ENCODE data around the gene EVI2B.
"Not testable (repeated sequence)": the region's sequence is repeated elsewhere in the genome, so short reads cannot be mapped to it uniquely, and the experiment has no call there.

Gene EVI2B

DNA sequence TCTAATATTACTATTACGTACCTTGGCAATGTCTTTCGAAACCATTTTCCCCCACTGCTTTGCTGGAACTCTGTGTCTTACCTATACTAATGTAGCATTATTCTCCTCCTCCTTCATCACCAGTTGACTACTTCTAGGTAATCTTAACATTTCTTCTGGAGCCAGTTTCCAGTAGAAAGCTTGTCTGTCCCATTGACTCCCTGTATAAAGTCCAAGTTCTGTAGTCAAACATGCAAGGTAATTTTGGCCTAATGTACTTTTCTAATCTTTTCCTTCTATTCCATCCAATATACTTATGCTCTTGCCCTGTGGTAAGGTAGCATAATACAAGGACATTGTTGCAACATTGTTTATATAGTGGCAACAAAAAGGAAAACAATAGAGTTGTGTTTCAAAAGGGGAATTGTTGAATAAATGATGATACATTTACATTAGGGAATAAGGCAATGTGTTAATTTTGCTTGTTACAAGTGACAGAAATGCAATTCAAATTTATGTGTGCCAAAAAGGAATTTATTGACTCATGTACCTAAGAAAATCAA, 44.7 kb downstream of the EVI2B start:
- no peak for DNase-seq

DNA sequence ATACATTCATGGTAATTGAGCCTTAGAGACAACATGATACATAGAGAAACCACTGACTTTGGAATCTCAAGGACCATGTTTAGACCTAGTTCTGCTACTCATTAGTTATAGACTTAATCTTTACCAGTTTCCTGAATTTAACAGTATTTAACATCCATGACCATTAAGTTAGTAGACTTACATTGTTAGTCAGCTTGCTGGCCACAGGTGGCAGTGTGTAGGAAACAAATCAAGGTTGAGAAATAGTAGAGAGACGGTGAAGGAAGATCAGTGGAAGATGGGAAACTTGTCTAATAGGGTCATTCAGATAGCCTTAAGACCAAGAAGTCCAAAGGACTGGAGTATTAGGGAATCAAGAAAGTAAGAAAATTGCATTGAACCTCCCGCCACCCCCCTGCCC, 47.8 kb downstream of the EVI2B start:
- no peak for DNase-seq

DNA sequence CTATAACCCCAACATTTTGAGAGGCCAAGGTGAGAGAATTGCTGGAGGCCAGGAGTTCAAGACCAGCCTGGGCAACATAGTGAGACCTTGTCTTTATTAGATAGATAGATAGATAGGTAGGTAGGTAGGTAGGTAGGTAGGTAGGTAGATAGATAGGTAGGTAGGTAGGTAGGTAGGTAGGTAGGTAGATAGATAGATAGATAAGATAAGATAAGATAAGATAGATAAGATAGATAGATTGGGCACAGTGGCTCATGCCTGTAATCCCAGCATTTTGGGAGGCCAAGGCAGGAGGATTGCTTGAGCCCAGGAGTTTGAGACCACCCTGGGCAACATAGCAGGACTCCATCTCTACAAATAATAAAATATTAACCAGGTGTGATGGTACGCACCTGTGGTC, 50.9 kb downstream of the EVI2B start:
- not testable (repeated sequence) for DNase-seq

DNA sequence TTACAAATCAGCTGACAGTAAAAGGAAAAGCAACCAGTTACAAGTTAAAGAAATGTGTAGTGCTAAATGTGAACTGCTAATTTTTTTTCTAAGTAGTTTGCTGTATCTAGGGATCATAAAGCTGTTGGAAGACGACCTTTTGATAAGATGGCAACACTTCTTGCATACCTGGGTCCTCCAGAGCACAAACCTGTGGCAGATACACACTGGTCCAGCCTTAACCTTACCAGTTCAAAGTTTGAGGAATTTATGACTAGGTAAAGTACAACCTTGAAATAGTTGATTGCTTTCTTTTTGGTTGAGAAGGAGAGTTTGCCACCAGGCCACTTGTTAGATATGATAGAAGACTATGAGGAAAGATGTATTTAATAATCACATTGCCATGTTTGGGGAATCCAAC, 52.3 kb downstream of the EVI2B start:
- no peak for DNase-seq

DNA sequence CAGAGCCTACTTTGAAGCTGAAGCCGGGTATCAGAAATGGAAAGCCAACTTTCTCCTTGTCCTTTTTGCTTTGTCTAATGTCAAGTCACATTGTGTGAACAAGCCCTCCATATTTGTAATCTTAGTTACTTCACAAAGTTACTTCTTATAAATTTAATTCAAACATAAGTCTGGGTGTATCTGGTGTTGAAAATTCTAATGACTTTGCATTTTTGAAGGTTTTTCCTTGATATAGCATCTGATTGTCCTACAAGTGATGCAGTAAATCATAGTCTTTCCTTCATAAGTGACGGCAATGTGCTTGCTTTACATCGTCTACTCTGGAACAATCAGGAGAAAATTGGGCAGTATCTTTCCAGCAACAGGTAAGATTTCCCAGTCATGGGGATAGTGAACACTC, 53.7 kb downstream of the EVI2B start:
- DNase-seq: no peak

DNA sequence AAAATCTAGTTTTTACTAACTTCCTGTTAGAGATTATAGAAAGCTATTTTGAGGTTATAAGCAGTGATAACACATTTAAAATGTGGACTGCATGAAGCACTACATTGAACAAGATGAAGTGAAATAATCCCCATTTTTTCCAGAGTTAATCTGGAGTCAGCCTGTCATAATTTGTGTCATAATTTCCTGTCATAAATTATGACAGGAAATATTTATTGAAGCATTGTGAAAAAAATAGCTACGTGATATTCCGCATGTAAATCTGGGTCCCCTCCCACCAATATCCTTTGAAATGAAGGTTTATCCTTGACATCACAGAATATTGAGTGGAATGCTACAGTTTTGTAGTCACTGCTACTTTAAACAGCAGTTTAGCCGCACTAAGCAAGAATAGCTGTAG, 56.9 kb downstream of the EVI2B start:
- no peak for DNase-seq

DNA sequence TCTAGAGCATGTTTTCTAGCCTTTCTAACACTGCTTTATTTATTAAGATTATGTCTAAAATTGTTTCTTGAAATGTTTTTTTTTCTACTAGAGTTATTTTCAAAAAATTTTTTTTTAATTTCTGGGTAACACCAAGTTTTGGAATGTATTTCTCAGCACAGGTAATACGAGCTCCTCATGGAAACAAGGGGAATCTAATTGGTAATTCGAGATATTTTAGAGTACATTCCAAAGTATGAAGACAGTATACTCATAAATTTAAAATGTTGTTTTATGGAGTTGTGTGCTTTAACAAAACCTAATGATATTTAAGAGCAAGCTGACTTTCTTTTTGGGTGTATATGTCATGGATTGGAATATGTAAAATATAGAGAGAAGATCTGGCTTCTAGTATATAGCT, 59.2 kb downstream of the EVI2B start:
- no peak for DNase-seq
